Gastroesophageal sphincter (tissue), 4 donors: ENCODE data around the gene SPSB3. TPM values are rescaled to one million over a fixed set of nuclear protein-coding genes. Genes with fewer than 3 reads are reported as not detected.

Experiments used
- ATAC-seq: fragments of 150-250 bp; one replicate; pipeline ENCODE4 v1.9.1; 2016; ENCODE audit warnings: mild to moderate bottlenecking, moderate library complexity
- H3K27ac ChIP-seq, 4 donors: fragments of 200-600 bp; sonication (generic) in 3 of 4; 1 replicate in 3 of 4; 2 replicates in 1 of 4; pipeline ENCODE4 v1.5.1; 2016 to 2019
- H3K27me3 ChIP-seq: fragments of 200-600 bp; sonication (generic); one replicate; pipeline ENCODE4 v1.5.1; 2019
- H3K36me3 ChIP-seq, 2 donors: fragments of 200-600 bp; sonication (generic); one replicate each; pipeline ENCODE4 v1.5.1; 2019; ENCODE audit warnings: control low read depth in 1 of 2
- H3K4me1 ChIP-seq, 3 donors: fragments of 200-600 bp; sonication (generic); 1 replicate in 2 of 3; 2 replicates in 1 of 3; pipeline ENCODE4 v1.5.1; 2016 to 2019; ENCODE audit warnings: control low read depth in 2 of 3
- H3K4me3 ChIP-seq, 2 donors: fragments of 200-600 bp; sonication (generic); one replicate each; pipeline ENCODE4 v1.5.1; 2019; ENCODE audit warnings: mild to moderate bottlenecking in 1 of 2, moderate library complexity in 1 of 2
- H3K9me3 ChIP-seq, 3 donors: fragments of 200-600 bp; sonication (generic); one replicate each; pipeline ENCODE4 v1.5.1; 2017 to 2019; ENCODE audit warnings: control low read depth in 2 of 3
- CTCF ChIP-seq, 4 experiments: fragments of 200-600 bp in 2 of 4; fragments of 450-650 bp in 2 of 4; sonication (generic) in 1 of 4; IDR thresholded peaks; one replicate each; pipeline ENCODE4 v1.5.1; 2017 to 2019; ENCODE audit warnings: antibody characterized with exemption in 4 of 4, mild to moderate bottlenecking in 2 of 4, moderate library complexity in 2 of 4
- EP300 ChIP-seq: sonication (generic); formaldehyde crosslinking; IDR thresholded peaks from one replicate; pipeline ENCODE4 v1.6.1; 2017; ENCODE audit warnings: antibody characterized with exemption, mild to moderate bottlenecking
- POLR2A ChIP-seq, 2 donors: fragments of 450-650 bp; IDR thresholded peaks; one replicate each; pipeline ENCODE4 v1.6.1; 2017; ENCODE audit warnings: antibody characterized with exemption in 2 of 2, mild to moderate bottlenecking in 2 of 2, moderate library complexity in 1 of 2
- POLR2AphosphoS5 ChIP-seq: sonication (generic); formaldehyde crosslinking; IDR thresholded peaks from one replicate; pipeline ENCODE4 v1.6.1; 2017; ENCODE audit warnings: antibody characterized with exemption
- WGBS, 2 donors: methylation state at CpG; one replicate each; pipeline ENCODE4 v1.1.5; 2018; ENCODE audit warnings: low coverage in 1 of 2; 5-methylcytosine and 5-hydroxymethylcytosine counted together
- total RNA-seq, 4 donors: library from RNA; depleted of rRNA; stranded (reverse); fragments of >200 nt; gene quantifications; one replicate each; pipeline ENCODE4 v1.1.0, GENCODE V29; 2016

The SPSB3 gene
- total RNA-seq, 4 donors from 2014 or later, result 52.4 to 81.1 (median 75.4) TPM

- no peak for ATAC-seq
- WGBS, 2 donors, result 90% methylated on average over 4 of the region's 42 CpGs; no CpG with 5 or more reads in 1 of the 2 donors
- TF ChIP-seq POLR2A (IDR thresholded peaks at IDR 0.05) (no peak), POLR2AphosphoS5 (no peak), EP300 (no peak), CTCF (IDR thresholded peaks at IDR 0.05) (no peak)
- no peaks in the 10 kb centered on the region for H3K27me3 ChIP-seq
- H3K4me1 ChIP-seq, result peaks cover 0 to 46% (median 13%) of the 10 kb centered on the region in 3 donors
- no peak overlapping the region for H3K4me3 ChIP-seq
- no peak overlapping the region for H3K27ac ChIP-seq
- peaks cover 0 to 76% of the 10 kb centered on the region in 2 donors for H3K36me3 ChIP-seq
- no peaks in the 10 kb centered on the region for H3K9me3 ChIP-seq
Measured at GRCh38 chr16:1767116-1767994, 15.0 kb downstream of the SPSB3 start.

- Histone ChIP-seq H3K27me3 (no peaks in the 10 kb centered on the region), H3K27ac (no peak overlapping the region), H3K4me3 (no peak overlapping the region), H3K4me1 (peaks cover 0 to 39% (median 13%) of the 10 kb centered on the region in 3 donors), H3K36me3 (peaks cover 0 to 82% of the 10 kb centered on the region in 2 donors), H3K9me3 (no peaks in the 10 kb centered on the region)
- WGBS, 2 donors, result 100% methylated on average over 2 of the region's 18 CpGs; no CpG with 5 or more reads in 1 of the 2 donors
- TF ChIP-seq EP300, result no peak
- no peak for TF ChIP-seq CTCF (IDR thresholded peaks at IDR 0.05)
- TF ChIP-seq POLR2A (IDR thresholded peaks at IDR 0.05), result no peak
- no peak for TF ChIP-seq POLR2AphosphoS5
- ATAC-seq, result no peak
Measured at GRCh38 chr16:1766701-1767100, 15.7 kb downstream of the SPSB3 start.

DNA sequence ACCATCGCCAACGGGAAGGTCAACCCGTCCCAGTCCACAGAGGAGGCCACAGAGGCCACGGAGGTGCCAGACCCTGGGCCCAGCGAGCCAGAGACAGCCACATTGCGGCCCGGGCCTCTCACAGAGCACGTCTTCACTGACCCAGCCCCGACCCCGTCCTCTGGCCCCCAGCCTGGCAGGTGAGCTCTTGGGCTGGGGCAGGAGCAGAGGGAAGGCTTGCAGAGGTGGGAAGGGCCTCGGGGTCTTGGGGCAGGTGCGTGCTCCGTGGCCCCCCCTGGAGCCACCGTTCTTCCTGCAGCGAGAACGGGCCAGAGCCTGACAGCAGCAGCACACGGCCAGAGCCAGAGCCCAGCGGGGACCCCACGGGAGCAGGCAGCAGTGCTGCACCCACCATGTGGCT lies 16.1 kb downstream of the SPSB3 start:
- no peak for TF ChIP-seq CTCF (IDR thresholded peaks at IDR 0.05)
- Histone ChIP-seq H3K27me3 (no peaks in the 10 kb centered on the region), H3K36me3 (peaks cover 0 to 87% of the 10 kb centered on the region in 2 donors), H3K27ac (no peak overlapping the region), H3K4me1 (peaks cover 0 to 36% (median 13%) of the 10 kb centered on the region in 3 donors), H3K9me3 (no peaks in the 10 kb centered on the region), H3K4me3 (no peak overlapping the region)
- ATAC-seq, result no peak
- WGBS, 2 donors, result 70% methylated on average over 5 of the region's 19 CpGs; no CpG with 5 or more reads in 1 of the 2 donors

GRCh38 chr16:1765826-1766225 lies 16.5 kb downstream of the SPSB3 start:
- WGBS, 2 donors, result 100% methylated on average over 1 of the region's 22 CpGs; no CpG with 5 or more reads in 1 of the 2 donors
- Histone ChIP-seq H3K9me3 (no peaks in the 10 kb centered on the region), H3K27me3 (no peaks in the 10 kb centered on the region), H3K4me1 (peaks cover 0 to 34% (median 13%) of the 10 kb centered on the region in 3 donors), H3K4me3 (no peak overlapping the region), H3K27ac (no peak overlapping the region), H3K36me3 (peaks cover 0 to 91% of the 10 kb centered on the region in 2 donors)
- ATAC-seq, result no peak
- no peak for TF ChIP-seq POLR2A (IDR thresholded peaks at IDR 0.05)

GRCh38 chr16:1764971-1765370 lies 17.4 kb downstream of the SPSB3 start:
- H3K27me3 ChIP-seq, result no peaks in the 10 kb centered on the region
- no peaks in the 10 kb centered on the region for H3K9me3 ChIP-seq
- no peak for TF ChIP-seq CTCF (IDR thresholded peaks at IDR 0.05)
- no peak for TF ChIP-seq POLR2A (IDR thresholded peaks at IDR 0.05)
- no peak for TF ChIP-seq EP300
- TF ChIP-seq POLR2AphosphoS5, result no peak
- peaks cover 0 to 100% of the 10 kb centered on the region in 2 donors for H3K36me3 ChIP-seq
- no peak overlapping the region for H3K4me3 ChIP-seq
- 80% methylated on average over 3 of the region's 21 CpGs; no CpG with 5 or more reads in 1 of the 2 donors for WGBS, 2 donors
- peaks cover 0 to 26% (median 6%) of the 10 kb centered on the region in 3 donors for H3K4me1 ChIP-seq
- no peak for ATAC-seq
- H3K27ac ChIP-seq, result no peak overlapping the region
